Measurements from ENCODE around the gene SULT1E1. TPM values are rescaled to one million over a fixed set of nuclear protein-coding genes. Genes with fewer than 3 reads are reported as not detected.

The SULT1E1 gene
- total RNA-seq, 1 donor from 2014 or later = 114 TPM

DNA sequence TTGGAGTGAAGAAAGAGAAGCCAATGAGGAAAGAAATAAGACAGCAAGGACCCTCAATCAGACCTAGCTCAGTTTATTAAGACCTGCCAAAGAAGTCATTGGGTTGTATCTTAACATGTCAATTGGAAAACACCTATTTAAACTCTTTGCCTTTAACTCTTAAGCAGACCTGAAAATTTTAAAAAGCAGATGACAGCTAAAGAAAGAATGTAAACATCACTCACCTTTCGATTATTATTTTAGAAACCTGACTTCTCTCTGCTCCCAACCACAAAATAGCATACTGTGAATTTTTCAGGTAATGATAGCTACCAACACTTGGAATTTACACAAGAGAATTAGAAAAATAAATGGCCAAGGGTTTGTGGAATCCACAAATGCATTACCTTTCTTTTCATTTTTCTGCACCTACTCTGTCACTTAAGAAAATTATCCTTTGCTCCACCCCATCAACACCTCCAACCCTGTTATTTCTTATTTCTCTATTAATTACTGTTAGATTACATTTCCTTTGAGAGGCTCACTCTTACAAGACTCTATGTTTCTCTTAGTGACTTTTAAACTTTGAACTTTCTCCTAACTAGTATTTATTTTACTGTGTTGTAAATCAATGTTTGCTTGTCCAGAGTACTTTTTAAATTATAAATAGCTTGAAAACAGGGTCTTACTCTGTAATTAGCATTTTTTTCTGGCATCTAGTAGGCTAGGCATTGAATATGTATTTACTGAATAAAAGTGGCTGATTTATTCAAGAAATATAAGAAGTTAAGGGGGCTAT is 765 bp upstream of the SULT1E1 start:
- no peak overlapping the region for H3K27ac ChIP-seq
- intact Hi-C loops (cut with DNase I) = no loop called here
- H3K36me3 ChIP-seq = no peaks in the 10 kb centered on the region
- no peak overlapping the region for H3K4me3 ChIP-seq
- no peaks in the 10 kb centered on the region for H3K9me3 ChIP-seq
- TF ChIP-seq POLR2A (IDR thresholded peaks at IDR 0.05) = no peak
- no peak for DNase-seq (ENCODE audit: extremely low spot score in 2 of 2)
- H3K4me1 ChIP-seq = no peaks in the 10 kb centered on the region
- H3K27me3 ChIP-seq = no peaks in the 10 kb centered on the region

DNA sequence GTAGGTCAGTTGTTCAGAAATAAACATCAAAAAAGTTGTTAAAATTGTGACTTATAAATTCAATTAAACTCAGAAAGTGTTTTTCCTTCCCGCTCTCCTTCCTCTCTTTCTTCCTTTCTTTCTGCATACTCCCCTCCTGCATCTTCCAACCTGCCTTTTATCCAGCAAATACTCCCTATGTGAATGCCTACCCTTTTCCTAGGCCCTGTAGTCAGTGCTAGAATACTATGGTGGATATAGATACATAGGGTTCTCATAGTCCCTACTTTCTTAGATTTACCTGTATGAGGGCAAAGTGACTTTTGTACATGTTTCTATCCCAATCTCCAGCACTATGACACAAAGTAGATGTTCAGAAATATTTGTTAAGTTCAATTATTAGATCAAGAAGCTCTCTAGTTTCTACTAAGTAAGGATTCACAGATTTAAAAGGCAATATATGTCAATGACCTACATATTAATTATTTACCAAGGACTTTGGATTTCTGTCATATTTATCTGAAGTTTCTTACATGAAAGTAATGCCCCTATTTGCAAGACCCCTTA is 732 bp downstream of the SULT1E1 start:
- no peaks in the 10 kb centered on the region for H3K27me3 ChIP-seq
- no peak for DNase-seq (ENCODE audit: extremely low spot score in 2 of 2)
- TF ChIP-seq, protein P1, sequence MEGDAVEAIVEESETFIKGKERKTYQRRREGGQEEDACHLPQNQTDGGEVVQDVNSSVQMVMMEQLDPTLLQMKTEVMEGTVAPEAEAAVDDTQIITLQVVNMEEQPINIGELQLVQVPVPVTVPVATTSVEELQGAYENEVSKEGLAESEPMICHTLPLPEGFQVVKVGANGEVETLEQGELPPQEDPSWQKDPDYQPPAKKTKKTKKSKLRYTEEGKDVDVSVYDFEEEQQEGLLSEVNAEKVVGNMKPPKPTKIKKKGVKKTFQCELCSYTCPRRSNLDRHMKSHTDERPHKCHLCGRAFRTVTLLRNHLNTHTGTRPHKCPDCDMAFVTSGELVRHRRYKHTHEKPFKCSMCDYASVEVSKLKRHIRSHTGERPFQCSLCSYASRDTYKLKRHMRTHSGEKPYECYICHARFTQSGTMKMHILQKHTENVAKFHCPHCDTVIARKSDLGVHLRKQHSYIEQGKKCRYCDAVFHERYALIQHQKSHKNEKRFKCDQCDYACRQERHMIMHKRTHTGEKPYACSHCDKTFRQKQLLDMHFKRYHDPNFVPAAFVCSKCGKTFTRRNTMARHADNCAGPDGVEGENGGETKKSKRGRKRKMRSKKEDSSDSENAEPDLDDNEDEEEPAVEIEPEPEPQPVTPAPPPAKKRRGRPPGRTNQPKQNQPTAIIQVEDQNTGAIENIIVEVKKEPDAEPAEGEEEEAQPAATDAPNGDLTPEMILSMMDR (IDR thresholded peaks at IDR 0.05) = no peak
- TF ChIP-seq POLR2AphosphoS5 (IDR thresholded peaks at IDR 0.05; ENCODE audit: insufficient read depth in 1 of 2, low read depth in 1 of 2) = no peak
- no peak for TF ChIP-seq POLR2A (IDR thresholded peaks at IDR 0.05)
- intact Hi-C loops (cut with DNase I) = no loop called here
- no peaks in the 10 kb centered on the region for H3K36me3 ChIP-seq
- H3K4me3 ChIP-seq = peak overlapping the region in 1 of 2 donors; percentile 37
- H3K4me1 ChIP-seq = no peaks in the 10 kb centered on the region
- no peaks in the 10 kb centered on the region for H3K9me3 ChIP-seq
- H3K27ac ChIP-seq = no peak overlapping the region

DNA sequence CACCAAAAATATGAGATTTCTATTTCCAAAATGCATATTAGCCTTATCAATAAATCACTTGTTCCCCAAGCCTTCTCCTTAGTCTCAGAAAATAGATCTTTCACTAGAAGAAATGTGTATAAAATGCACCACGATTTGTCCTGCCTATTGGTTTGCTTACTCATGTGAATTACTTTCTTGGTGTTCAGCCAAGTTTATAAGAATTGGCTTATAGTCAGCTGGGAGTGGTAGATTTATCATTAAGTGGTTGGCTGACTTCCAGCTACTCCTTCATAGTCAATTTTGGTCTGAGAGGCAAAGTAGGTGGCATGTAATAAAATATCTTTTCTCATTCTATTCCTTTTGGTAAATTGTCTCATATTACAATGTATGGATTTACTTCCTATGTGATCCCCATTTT is 1.3 kb downstream of the SULT1E1 start:
- Histone ChIP-seq H3K9me3 (no peaks in the 10 kb centered on the region), H3K4me1 (no peaks in the 10 kb centered on the region), H3K4me3 (peak overlapping the region in 1 of 2 donors; percentile 37), H3K36me3 (no peaks in the 10 kb centered on the region), H3K27ac (no peak overlapping the region), H3K27me3 (no peaks in the 10 kb centered on the region)
- no peak for DNase-seq (ENCODE audit: extremely low spot score in 2 of 2)
- intact Hi-C loops (cut with DNase I) = no loop called here
- TF ChIP-seq, protein P1 (IDR thresholded peaks at IDR 0.05) = no peak
- TF ChIP-seq POLR2A (IDR thresholded peaks at IDR 0.05) = no peak

DNA sequence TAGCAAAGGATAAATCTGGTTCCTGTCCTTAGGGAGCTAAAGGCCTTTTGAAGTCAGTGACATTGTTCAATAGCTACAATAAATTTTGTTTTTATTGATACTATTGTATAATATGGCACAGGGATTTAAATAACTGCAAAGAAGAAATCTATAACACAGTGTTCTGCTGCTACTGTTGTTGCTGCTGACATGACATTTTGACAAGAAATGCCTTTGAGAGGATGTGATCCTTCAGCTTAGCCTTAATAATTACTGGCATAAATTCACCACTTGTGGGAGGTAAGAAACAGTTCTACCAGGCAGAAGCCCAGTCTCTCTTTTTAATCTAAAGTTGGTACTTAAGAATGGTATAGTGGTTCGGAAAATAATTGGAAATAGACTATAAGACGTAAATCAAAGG is 4.1 kb downstream of the SULT1E1 start:
- no peaks in the 10 kb centered on the region for H3K9me3 ChIP-seq
- no peaks in the 10 kb centered on the region for H3K4me1 ChIP-seq
- no peaks in the 10 kb centered on the region for H3K27me3 ChIP-seq
- DNase-seq (ENCODE audit: extremely low spot score in 2 of 2) = no peak
- H3K27ac ChIP-seq = no peak overlapping the region
- TF ChIP-seq POLR2AphosphoS5 (IDR thresholded peaks at IDR 0.05; ENCODE audit: insufficient read depth in 1 of 2, low read depth in 1 of 2) = no peak
- TF ChIP-seq POLR2A (IDR thresholded peaks at IDR 0.05) = no peak
- H3K36me3 ChIP-seq = no peaks in the 10 kb centered on the region
- intact Hi-C loops (cut with DNase I) = no loop called here
- peak overlapping the region in 1 of 2 donors; percentile 37 for H3K4me3 ChIP-seq

DNA sequence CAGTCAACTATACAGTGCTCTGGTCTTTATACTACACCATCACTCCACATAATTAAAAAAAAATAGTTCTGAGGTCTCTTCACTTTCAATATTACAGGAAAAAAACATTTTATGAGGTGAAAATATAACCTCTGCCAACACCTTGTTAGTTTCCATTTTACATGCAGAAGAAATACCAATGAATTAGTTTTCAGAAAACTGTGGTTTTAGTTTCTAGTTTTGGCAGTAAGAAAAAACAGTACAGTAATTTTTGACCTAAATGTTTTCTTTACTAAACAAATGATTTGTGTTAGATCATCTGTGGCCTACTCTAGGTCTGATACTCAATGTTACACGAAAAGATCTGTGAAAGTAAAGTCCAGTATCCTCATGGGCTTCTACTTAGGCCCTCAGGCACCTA is 10.0 kb downstream of the SULT1E1 start:
- Histone ChIP-seq H3K4me1 (no peaks in the 10 kb centered on the region), H3K9me3 (no peaks in the 10 kb centered on the region), H3K27me3 (no peaks in the 10 kb centered on the region), H3K27ac (no peak overlapping the region), H3K36me3 (no peaks in the 10 kb centered on the region), H3K4me3 (no peak overlapping the region)
- DNase-seq (ENCODE audit: extremely low spot score in 2 of 2) = no peak
- intact Hi-C loops (cut with DNase I) = no loop called here
- TF ChIP-seq POLR2A (IDR thresholded peaks at IDR 0.05) = no peak
- TF ChIP-seq, protein P1 (IDR thresholded peaks at IDR 0.05) = no peak
- no peak for TF ChIP-seq POLR2AphosphoS5 (IDR thresholded peaks at IDR 0.05; ENCODE audit: insufficient read depth in 1 of 2, low read depth in 1 of 2)

DNA sequence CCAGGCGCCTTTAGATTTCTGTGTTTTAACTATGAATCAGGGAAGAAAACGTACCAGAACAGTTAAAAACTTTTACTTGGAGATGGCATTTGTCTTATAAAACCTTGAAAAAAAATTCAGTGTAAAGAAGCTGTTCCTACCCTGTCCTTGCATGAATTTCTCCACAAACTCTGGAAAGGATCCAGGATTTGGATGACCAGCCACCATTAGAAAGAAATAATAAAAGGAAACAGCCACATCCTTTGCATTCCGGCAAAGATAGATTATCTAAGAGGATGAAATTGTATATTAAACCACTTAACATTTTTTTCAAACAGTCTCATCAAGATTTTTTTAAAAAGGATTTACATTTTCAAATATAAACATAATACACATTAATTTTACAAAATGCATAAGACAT is 10.6 kb downstream of the SULT1E1 start:
- Histone ChIP-seq H3K27me3 (no peaks in the 10 kb centered on the region), H3K9me3 (no peaks in the 10 kb centered on the region), H3K27ac (no peak overlapping the region), H3K4me3 (no peak overlapping the region), H3K4me1 (no peaks in the 10 kb centered on the region), H3K36me3 (no peaks in the 10 kb centered on the region)
- TF ChIP-seq, protein P1 (IDR thresholded peaks at IDR 0.05) = no peak
- TF ChIP-seq POLR2A (IDR thresholded peaks at IDR 0.05) (no peak), POLR2AphosphoS5 (IDR thresholded peaks at IDR 0.05; ENCODE audit: insufficient read depth in 1 of 2, low read depth in 1 of 2) (no peak)
- DNase-seq (ENCODE audit: extremely low spot score in 2 of 2) = no peak
- intact Hi-C loops (cut with DNase I) = no loop called here

Data from vagina (tissue), 2 donors.